ENCODE results near the gene BPTF.
"Not testable (repeated sequence)": the region's sequence is repeated elsewhere in the genome, so short reads cannot be mapped to it uniquely, and the experiment has no call there.

The BPTF gene

DNA sequence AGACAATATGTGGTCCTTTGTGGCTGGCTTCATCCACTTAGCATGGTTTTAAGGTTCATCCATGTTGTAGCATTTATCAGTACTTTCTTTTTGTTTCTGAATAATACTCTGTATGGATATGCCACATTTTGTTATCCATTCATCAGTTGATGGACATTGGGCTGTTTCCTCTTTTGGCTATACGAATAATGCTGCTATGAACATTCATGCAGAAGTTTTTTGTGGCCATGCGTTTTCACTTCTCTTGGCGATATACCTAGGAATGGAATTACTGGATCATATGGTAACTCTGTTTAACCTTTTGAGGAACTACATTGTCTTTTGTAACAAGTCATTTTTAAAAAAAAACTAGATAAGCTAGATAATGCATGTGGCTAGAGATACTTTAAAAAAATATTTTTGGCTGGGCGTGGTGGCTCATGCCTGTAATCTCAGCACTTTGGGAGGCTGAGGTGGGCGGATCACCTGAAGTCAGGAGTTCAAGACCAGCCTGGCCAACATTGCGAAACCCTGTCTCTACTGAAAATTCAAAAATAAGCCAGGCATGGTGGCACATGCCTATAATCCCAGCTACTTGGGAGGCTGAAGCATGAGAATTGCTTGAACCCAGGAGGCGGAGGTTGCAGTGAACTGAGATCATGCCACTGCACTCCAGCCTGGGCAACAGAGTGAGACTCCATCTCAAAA is 85.0 kb downstream of the BPTF start:
- H3K4me3 ChIP-seq (ENCODE audit: low read depth, low read length); H3K27ac ChIP-seq (ENCODE audit: extremely low read depth, low read depth, low read length); H3K4me1 ChIP-seq (ENCODE audit: control insufficient read depth, insufficient read depth, low read length); POLR2A ChIA-PET; H3K9me3 ChIP-seq (ENCODE audit: control insufficient read depth, insufficient read depth, low read depth, low read length): not testable (repeated sequence)
- TF ChIP-seq ZNF10 (tag by site-specific recombination; IDR thresholded peaks at IDR 0.05), result peak; percentile 80; the same call in 1 of the 2 replicates
- CTCF ChIA-PET, result interaction anchor here (0.6 to 0.7 kb wide), 2 partner anchors 465 to 1710 kb away, joined by 3 to 5 read pairs; no protein-coding TSS in a partner anchor
- peaks cover 62 to 72% of the 10 kb centered on the region in 2 experiments for H3K36me3 ChIP-seq (ENCODE audit: control insufficient read depth in 2 of 2, insufficient read depth in 1 of 2, low read length in 2 of 2)

- Histone ChIP-seq H3K9me3 (ENCODE audit: control insufficient read depth, insufficient read depth, low read depth, low read length) (no peaks in the 10 kb centered on the region), H3K36me3 (ENCODE audit: control insufficient read depth in 2 of 2, insufficient read depth in 1 of 2, low read length in 2 of 2) (peaks cover 53 to 76% of the 10 kb centered on the region in 2 experiments), H3K27ac (ENCODE audit: extremely low read depth, low read depth, low read length) (no peak overlapping the region), H3K4me1 (ENCODE audit: control insufficient read depth, insufficient read depth, low read length) (peaks cover 10% of the 10 kb centered on the region), H3K4me3 (ENCODE audit: low read depth, low read length) (no peak overlapping the region)
- CTCF ChIA-PET, result interaction anchor here (0.7 kb wide), 1 partner anchor 1711 kb away, joined by 5 read pairs; no protein-coding TSS in a partner anchor
- POLR2A ChIA-PET, result no interaction called here
- TF ChIP-seq ZNF776 (tag by site-specific recombination; IDR thresholded peaks at IDR 0.05; ENCODE audit: borderline replicate concordance) (no peak), ZNF366 (tag by site-specific recombination; conservative IDR thresholded peaks at IDR 0.05) (no peak), ZNF660 (tag by site-specific recombination; IDR thresholded peaks at IDR 0.05) (no peak)
These were observed 85.9 kb downstream of the BPTF start for GRCh38 chr17:67911059-67911782.

GRCh38 chr17:67912088-67912487 is 86.8 kb downstream of the BPTF start:
- Histone ChIP-seq H3K27ac (ENCODE audit: extremely low read depth, low read depth, low read length) (no peak overlapping the region), H3K9me3 (ENCODE audit: control insufficient read depth, insufficient read depth, low read depth, low read length) (no peaks in the 10 kb centered on the region), H3K36me3 (ENCODE audit: control insufficient read depth in 2 of 2, insufficient read depth in 1 of 2, low read length in 2 of 2) (peaks cover 51 to 69% of the 10 kb centered on the region in 2 experiments), H3K4me1 (ENCODE audit: control insufficient read depth, insufficient read depth, low read length) (peaks cover 10% of the 10 kb centered on the region), H3K4me3 (ENCODE audit: low read depth, low read length) (no peak overlapping the region)
- TF ChIP-seq ZNF792 (tag by site-specific recombination; IDR thresholded peaks at IDR 0.05), result no peak
- TF ChIP-seq ATF2 (tag by site-specific recombination; IDR thresholded peaks at IDR 0.05; ENCODE audit: low read depth), result peak; percentile 64
- ChIA-PET CTCF (no interaction called here), POLR2A (no interaction called here)

DNA sequence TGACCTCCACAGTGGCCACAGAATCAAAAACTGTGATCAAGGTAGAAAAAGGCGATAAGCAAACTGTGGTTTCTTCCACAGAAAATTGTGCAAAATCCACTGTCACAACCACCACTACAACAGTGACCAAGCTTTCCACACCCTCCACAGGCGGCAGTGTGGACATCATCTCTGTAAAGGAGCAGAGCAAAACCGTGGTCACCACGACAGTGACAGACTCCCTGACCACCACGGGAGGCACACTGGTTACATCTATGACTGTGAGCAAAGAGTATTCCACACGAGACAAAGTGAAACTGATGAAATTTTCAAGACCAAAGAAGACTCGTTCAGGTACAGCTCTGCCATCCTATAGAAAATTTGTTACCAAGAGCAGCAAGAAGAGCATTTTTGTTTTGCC is 87.4 kb downstream of the BPTF start:
- peaks cover 48 to 67% of the 10 kb centered on the region in 2 experiments for H3K36me3 ChIP-seq (ENCODE audit: control insufficient read depth in 2 of 2, insufficient read depth in 1 of 2, low read length in 2 of 2)
- CTCF ChIA-PET, result no interaction called here
- POLR2A ChIA-PET, result no interaction called here

GRCh38 chr17:67920212-67920611 is 94.9 kb downstream of the BPTF start:
- ChIA-PET CTCF (interaction anchor here (0.7 to 0.8 kb wide), 5 partner anchors 22 to 225 kb away, joined by 3 to 5 read pairs (median 4); no protein-coding TSS in a partner anchor), POLR2A (no interaction called here)
- TF ChIP-seq EGR2 (tag by site-specific recombination; IDR thresholded peaks at IDR 0.05; ENCODE audit: low read depth), result no peak
- no peak for TF ChIP-seq ZNF133 (tag by site-specific recombination; IDR thresholded peaks at IDR 0.05)
- no peak for TF ChIP-seq ZNF677 (tag by site-specific recombination; IDR thresholded peaks at IDR 0.05)
- no peak for TF ChIP-seq ZNF391 (tag by site-specific recombination; IDR thresholded peaks at IDR 0.05; ENCODE audit: borderline replicate concordance, low read depth)
- TF ChIP-seq TRIM28 (IDR thresholded peaks at IDR 0.05; ENCODE audit: borderline replicate concordance, low read length), result no peak
- no peak for TF ChIP-seq ZNF558 (tag by site-specific recombination; IDR thresholded peaks at IDR 0.05)
- no peak overlapping the region for H3K27ac ChIP-seq (ENCODE audit: extremely low read depth, low read depth, low read length)
- H3K36me3 ChIP-seq (ENCODE audit: control insufficient read depth in 2 of 2, insufficient read depth in 1 of 2, low read length in 2 of 2), result peaks cover 62 to 71% of the 10 kb centered on the region in 2 experiments
- no peak overlapping the region for H3K4me3 ChIP-seq (ENCODE audit: low read depth, low read length)
- H3K4me1 ChIP-seq (ENCODE audit: control insufficient read depth, insufficient read depth, low read length), result no peaks in the 10 kb centered on the region
- no peaks in the 10 kb centered on the region for H3K9me3 ChIP-seq (ENCODE audit: control insufficient read depth, insufficient read depth, low read depth, low read length)

More for the DNA sequence above, 87.4 kb downstream of the BPTF start:
- H3K4me1 ChIP-seq (ENCODE audit: control insufficient read depth, insufficient read depth, low read length), result peaks cover 10% of the 10 kb centered on the region
- TF ChIP-seq ZFHX2 (tag by site-specific recombination; conservative IDR thresholded peaks at IDR 0.05) (no peak), GLIS1 (tag by site-specific recombination; IDR thresholded peaks at IDR 0.05) (no peak), SETDB1 (IDR thresholded peaks at IDR 0.05; ENCODE audit: insufficient read length, low read length) (no peak)
- H3K27ac ChIP-seq (ENCODE audit: extremely low read depth, low read depth, low read length), result no peak overlapping the region
- no peaks in the 10 kb centered on the region for H3K9me3 ChIP-seq (ENCODE audit: control insufficient read depth, insufficient read depth, low read depth, low read length)
- H3K4me3 ChIP-seq (ENCODE audit: low read depth, low read length), result no peak overlapping the region
